HG02678 (cell line): Measurements from ENCODE around the gene CBX7.

Source experiments
- ATAC-seq: cut with Tn5 transposase; IDR thresholded peaks from one replicate; pipeline ENCODE4 v1.9.1; 2021; ENCODE audit warnings: mild to moderate bottlenecking, moderate library complexity; ENCODE audit not compliant: unreplicated experiment

The CBX7 gene

GRCh38 chr22:39094717-39095389, 57.6 kb downstream of the CBX7 start:
- ATAC-seq = no peak

GRCh38 chr22:39092111-39092862, 60.2 kb downstream of the CBX7 start:
- peak; percentile 36 for ATAC-seq

GRCh38 chr22:39091126-39092081, 61.1 kb downstream of the CBX7 start:
- ATAC-seq = no peak

GRCh38 chr22:39090426-39091064, 61.9 kb downstream of the CBX7 start:
- ATAC-seq = no peak

GRCh38 chr22:39089928-39090327, 62.6 kb downstream of the CBX7 start:
- no peak for ATAC-seq

GRCh38 chr22:39088685-39089032, 63.8 kb downstream of the CBX7 start:
- no peak for ATAC-seq

- ATAC-seq = no peak
Measured at GRCh38 chr22:39087881-39088684, 64.4 kb downstream of the CBX7 start.

- no peak for ATAC-seq
Measured at GRCh38 chr22:39087098-39087497, 65.4 kb downstream of the CBX7 start.

GRCh38 chr22:39084666-39085065, 67.8 kb downstream of the CBX7 start:
- ATAC-seq = no peak

- no peak for ATAC-seq
Measured at GRCh38 chr22:39083212-39084165, 69.0 kb downstream of the CBX7 start.

- no peak for ATAC-seq
Measured at GRCh38 chr22:39081598-39081997, 70.9 kb downstream of the CBX7 start.

GRCh38 chr22:39081016-39081415, 71.5 kb downstream of the CBX7 start:
- no peak for ATAC-seq
